ENCODE results near the gene ARRDC4.

- TF ChIP-seq CTCF (IDR thresholded peaks at IDR 0.05; ENCODE audit: insufficient read depth, low read length, poor library complexity, severe bottlenecking) (no peak), EZH2phosphoT487 (conservative IDR thresholded peaks at IDR 0.05; ENCODE audit: low read length) (no peak)
Observed at GRCh38 chr15:97933589-97933988, 26.9 kb upstream of the ARRDC4 start.
